Activated naive CD4-positive, alpha-beta T cell (primary cell): Measurements from ENCODE around the gene KLC3.

Source experiments
- DNase-seq, 4 experiments: peaks; one replicate each; lab custom pipeline; 2025; lab: John Stamatoyannopoulos, UW

The KLC3 gene

GRCh38 chr19:45349126-45349415 is 8.5 kb downstream of the KLC3 start:
- DNase-seq: no peak

- DNase-seq: no peak
These were observed 8.9 kb downstream of the KLC3 start for GRCh38 chr19:45349430-45349941.

GRCh38 chr19:45350477-45351058 is 10.0 kb downstream of the KLC3 start:
- DNase-seq: no peak

GRCh38 chr19:45351401-45351952 is 10.9 kb downstream of the KLC3 start:
- no peak for DNase-seq

GRCh38 chr19:45352062-45352461 is 11.5 kb downstream of the KLC3 start:
- no peak for DNase-seq

GRCh38 chr19:45352471-45352870 is 11.9 kb downstream of the KLC3 start:
- no peak for DNase-seq

GRCh38 chr19:45352914-45353796 is 12.6 kb downstream of the KLC3 start:
- DNase-seq: no peak

- DNase-seq: no peak
These were observed 13.8 kb downstream of the KLC3 start for GRCh38 chr19:45354241-45354842.

GRCh38 chr19:45355402-45355801 is 14.9 kb downstream of the KLC3 start:
- no peak for DNase-seq

GRCh38 chr19:45355910-45356309 is 15.4 kb downstream of the KLC3 start:
- no peak for DNase-seq

- DNase-seq: no peak
These were observed 16.4 kb downstream of the KLC3 start for GRCh38 chr19:45356760-45357444.

GRCh38 chr19:45357445-45357783 is 16.9 kb downstream of the KLC3 start:
- no peak for DNase-seq

- no peak for DNase-seq
These were observed 17.8 kb downstream of the KLC3 start for GRCh38 chr19:45358213-45358792.

- DNase-seq: no peak
These were observed 21.1 kb downstream of the KLC3 start for GRCh38 chr19:45361608-45362007.

GRCh38 chr19:45362291-45362690 is 21.7 kb downstream of the KLC3 start:
- DNase-seq: no peak

- DNase-seq: no peak
These were observed 23.4 kb downstream of the KLC3 start for GRCh38 chr19:45363861-45364459.

GRCh38 chr19:45364696-45365095 is 24.1 kb downstream of the KLC3 start:
- no peak for DNase-seq

- DNase-seq: no peak
These were observed 27.6 kb downstream of the KLC3 start for GRCh38 chr19:45368127-45368526.

- no peak for DNase-seq
These were observed 28.3 kb downstream of the KLC3 start for GRCh38 chr19:45368737-45369340.

GRCh38 chr19:45370410-45371204 is 30.1 kb downstream of the KLC3 start, which contains the start of gene ERCC2:
ERCC2 (minus strand) TSS chr19:45370573; CDS start chr19:45370540, 33 bp downstream.
- peak; percentile 98 to 99 (median 98) for DNase-seq
